Suppressor macrophage treated with lipopolysaccharide for 1 hour (primary cell): ENCODE results near the gene PCGF2.
A peak's percentile ranks its signal among the peaks of the same experiment; 100 is the strongest.

Source experiments
- DNase-seq, 3 donors: peaks; one replicate each; pipeline ENCODE4 v3.0.0-alpha.2; 2020 to 2022

PCGF2 gene

DNA sequence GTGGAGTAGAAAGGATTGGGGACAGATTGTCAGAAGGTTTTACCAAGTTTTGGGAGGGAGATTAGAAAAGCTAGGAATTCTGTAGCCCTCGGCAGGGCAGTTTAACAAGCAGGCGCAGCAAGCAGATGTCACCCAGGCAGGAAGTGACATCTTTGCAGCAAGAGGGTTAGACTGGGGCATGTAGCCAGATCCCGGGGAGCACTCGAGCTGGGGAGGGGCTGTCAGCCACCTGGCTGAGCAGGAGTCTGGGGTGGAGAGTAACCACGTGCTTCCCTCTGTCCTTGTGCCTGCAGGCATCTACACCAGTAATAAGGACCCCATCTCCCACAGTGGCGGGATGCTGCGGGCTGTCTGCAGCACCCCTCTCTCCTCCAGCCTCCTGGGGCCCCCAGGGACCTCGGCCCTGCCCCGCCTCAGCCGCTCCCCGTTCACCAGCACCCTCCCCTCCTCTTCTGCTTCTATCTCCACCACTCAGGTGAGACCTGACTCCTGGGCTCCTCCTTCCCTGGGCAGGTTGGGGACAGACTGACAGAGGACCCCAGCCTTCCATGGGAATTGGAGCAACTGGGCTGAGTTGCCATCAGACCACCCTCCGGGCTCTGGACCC, 30.9 kb downstream of the PCGF2 start:
- DNase-seq = no peak

DNA sequence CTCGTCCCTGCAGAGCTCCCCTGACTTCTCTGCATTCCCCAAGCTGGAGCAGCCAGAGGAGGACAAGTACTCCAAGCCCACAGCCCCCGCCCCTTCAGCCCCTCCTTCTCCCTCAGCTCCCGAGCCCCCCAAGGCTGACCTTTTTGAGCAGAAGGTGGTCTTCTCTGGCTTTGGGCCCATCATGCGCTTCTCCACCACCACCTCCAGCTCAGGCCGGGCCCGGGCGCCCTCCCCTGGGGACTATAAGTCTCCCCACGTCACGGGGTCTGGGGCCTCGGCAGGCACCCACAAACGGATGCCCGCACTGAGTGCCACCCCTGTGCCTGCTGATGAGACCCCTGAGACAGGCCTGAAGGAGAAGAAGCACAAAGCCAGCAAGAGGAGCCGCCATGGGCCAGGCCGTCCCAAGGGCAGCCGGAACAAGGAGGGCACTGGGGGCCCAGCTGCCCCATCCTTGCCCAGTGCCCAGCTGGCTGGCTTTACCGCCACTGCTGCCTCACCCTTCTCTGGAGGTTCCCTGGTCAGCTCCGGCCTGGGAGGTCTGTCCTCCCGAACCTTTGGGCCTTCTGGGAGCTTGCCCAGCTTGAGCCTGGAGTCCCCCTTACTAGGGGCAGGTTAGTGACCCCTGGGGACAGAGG, 31.6 kb downstream of the PCGF2 start:
- DNase-seq = no peak

DNA sequence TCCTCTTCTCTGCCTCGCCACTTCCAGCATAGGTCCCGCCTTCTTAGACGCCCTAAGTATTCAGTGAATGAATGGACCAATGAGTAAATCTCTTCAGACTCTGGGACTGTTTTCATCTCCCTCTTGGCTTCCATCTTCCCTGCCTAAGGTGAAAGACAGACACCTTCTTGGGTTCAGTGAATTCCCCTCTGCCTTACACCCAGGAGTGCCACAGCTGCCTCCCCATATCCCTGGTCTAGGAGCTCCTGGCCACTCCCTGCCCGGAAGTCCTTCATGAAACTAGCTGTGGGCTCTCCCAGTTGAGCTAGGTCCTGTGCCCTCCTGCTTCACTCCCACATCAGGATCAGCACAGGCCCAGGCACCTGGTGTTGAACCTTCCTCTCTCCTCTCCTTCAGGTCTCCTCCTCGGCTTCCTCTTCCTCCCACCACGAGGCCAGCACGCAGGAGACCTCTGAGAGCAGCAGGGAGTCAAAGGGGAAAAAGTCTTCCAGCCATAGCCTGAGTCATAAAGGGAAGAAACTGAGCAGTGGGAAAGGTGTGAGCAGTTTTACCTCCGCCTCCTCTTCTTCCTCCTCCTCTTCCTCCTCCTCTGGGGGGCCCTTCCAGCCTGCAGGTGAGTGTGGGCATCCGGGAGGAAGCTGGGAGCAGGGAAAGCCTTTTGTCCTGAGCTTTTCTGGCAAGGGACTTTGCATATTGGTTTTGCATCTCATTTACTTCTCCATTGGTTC, 32.8 kb downstream of the PCGF2 start:
- DNase-seq = no peak

DNA sequence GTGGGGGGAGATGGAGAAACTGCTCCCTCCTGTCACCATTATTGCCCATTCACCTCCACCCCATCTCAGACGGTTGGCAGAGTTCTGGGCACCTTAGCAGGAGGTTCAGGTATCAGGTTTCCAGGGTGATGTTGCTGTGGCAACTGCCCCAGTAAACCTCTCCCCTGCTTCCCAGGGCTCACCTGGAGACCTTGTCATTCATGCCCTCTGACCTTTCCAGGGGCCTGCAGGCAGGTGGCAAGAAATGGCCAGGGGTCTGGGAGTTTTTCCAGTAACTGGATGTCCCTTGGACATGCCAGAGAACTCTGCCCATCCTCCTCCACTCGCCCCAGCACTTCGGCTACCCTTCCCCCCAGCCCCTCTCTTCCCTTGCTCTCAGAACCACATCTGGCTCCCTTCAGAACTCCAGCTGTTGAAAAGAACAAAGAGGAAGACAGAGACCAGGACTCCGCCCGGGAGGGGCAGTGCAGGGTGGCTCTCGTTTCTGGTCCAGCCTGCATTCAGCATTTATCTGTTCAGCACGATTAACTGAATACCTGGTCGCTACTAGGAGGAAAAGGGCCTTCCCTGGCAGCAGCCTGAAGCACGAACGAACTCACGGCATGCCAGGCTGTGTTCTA, 34.6 kb downstream of the PCGF2 start:
- no peak for DNase-seq

DNA sequence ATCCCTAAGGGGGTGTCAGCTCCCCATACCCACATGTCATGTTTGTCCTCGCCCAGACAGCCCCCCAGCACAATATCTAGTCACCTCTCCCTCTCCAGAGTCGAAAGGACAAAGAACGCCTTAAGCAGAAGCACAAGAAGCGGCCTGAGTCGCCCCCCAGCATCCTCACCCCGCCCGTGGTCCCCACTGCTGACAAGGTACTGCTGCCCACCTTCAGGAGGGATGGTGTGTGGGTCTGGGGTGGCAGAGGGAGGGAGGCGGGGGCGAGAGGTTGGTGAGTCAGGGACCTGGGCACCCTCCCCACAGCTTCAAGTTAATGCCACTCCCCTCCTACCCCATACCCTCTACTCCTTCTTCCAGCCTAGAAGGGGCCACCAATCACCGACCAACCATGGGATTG, 35.5 kb downstream of the PCGF2 start:
- DNase-seq = no peak

DNA sequence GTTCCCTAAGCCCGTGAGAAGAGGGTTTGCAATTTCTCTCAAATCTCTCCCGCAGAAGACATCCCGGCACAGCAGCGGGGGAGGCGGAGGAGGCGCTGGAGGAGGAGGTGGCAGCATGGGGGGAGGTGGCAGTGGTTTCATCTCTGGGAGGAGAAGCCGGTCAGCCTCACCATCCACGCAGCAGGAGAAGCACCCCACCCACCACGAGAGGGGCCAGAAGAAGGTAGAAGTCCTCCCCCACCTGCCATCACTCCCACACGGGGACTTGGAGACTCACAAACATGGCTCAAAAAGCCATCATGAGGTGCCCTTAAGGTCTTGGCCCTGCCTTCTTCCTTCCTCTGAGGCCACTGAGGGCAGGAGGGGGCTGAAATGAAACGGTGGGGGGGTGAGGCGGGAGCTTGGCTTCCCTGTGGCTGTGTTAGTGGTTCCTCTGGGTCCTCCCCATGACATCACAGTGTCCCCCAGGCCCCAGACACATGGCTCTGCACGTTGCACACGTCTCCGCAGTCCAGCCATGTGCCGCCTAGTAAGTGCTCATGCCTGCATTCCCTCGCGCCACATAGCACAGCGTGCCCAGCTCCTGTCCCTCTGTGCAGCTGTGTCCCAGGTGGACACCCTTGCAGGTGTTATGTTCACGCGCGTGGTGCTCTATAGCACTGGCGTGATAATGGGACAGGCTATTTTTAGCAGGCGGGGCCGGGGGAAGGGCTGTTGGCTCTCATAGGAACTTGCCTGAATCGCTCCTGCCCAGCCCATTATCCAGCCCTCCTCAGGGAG, 36.2 kb downstream of the PCGF2 start:
- DNase-seq = no peak

DNA sequence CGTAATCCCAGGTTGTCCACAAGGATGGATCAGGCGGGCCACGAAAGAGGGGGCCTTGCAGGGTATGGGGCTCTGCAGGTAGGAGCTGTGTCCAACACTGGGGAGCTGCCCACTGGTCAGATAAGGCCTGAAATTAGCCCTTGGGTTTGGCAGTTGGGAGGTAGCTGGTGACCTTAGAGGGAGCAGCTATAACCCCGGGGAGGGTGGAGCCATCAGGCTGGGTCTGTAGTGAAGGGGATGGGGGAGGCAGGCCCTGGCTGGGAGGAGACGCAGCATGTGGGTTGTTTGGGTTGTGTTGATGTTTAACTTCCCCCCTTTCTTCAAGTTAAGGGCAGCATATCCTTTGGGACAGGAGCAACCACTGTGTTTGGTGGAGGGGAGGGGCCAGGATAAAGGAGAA, 37.2 kb downstream of the PCGF2 start:
- no peak for DNase-seq

DNA sequence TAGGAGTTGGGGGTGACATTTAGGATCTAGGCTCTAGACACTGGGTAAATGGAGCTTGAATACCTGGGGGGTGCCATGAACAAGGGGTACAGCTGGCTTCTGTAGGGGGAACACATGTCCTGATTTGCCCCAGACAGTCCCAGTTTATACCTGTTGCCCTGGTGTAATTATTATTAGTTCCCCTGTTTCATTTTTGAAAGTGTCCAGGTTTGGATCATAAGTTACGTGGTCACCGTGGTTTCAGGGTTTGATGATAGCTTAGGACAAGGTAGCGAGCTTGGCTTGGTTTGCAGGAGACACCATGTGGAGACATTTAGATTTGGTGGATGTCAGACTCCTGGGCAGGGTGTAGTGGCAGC, 37.6 kb downstream of the PCGF2 start:
- DNase-seq = no peak

DNA sequence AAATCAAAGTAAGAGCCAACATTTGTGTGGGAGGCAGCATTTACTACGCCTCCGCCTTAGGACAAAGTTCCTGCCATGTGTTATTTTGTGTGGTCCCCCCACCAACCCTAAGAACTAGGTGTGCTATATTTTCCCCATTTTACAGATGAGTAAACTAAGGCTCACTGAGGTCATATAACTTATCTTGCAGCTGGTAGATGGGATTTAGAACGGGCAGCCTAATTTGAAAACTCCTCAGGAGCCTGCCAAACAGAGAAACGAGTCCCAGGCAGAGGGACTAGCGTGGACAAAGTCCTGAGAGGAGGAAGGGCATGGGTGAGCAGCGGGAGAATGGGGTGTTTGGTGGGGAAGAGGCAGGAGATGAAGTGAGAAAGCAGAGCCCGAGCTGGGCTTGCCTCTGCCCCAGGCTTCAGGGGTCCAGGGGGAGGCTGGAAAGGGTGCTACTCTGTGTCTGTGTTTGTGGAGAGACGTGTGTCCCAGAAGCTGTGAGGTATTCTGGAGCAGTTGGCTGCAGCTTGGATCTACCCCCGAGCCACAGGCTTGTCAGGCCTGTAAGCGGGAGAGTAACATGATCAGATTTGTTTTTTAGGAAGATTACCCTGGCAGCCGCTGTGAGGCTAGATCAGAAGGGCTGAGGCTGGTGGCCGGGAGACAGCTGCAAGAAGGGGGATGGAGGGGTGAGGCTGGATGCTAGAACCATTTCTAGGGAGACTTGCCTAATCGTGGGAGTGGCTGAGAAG, 38.1 kb downstream of the PCGF2 start:
- DNase-seq = no peak

DNA sequence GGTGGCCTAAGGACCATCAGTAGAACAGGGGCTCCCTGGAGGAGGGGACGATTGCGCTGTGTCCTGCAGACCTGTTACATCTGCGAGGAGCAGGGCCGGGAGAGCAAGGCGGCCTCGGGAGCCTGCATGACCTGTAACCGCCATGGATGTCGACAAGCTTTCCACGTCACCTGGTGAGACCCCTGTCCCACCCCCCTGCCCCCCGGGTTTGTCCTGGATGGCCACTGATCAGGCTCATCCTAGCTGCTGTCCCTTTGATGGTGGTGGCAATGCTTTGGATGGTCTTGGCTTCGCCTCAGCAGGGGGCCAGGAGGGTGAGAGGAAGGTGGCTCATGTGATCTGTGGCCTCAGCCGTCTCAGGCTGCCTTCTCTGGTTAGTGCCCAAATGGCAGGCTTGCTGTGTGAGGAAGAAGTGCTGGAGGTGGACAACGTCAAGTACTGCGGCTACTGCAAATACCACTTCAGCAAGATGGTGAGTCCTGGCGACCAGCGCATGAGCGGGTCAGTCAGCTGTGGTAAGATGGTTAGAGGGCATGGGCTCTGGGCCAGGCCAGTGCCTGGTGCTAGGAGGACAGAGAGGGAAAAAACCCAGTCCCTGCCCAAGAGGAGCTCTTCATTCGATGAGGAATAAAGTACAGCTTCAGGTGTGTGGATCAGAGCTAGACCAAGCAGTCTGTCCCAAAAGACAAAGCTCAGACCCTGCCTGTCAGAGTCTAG, 38.9 kb downstream of the PCGF2 start:
- no peak for DNase-seq

DNA sequence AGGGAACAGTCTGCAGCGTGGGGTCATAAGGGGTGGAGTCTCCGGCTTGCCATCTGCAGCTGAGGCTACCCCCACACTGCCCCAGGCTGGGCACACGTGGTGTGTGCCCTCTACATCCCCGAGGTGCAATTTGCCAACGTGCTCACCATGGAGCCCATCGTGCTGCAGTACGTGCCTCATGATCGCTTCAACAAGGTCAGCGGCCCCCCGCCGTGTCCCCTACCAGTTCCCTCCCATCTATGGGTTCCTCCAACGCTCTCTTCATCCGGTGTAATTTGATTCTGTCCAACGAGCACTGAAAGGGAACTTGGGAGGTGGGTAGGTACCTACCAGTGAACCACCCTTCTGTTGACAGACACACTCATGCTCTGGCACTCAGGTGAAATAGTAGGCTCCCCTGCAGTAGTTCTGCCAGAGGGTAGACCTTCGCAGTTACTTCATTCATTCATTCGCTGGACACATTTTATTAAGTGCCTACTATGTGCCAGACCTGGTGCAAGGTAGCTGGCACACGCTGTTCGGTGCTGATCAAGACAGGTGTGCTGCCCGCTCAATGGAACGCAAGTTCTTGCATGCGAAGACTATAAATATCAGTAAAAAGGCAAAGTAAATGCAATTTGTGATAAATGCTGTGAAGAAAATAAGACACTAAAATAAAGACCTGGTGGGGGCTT, 40.3 kb downstream of the PCGF2 start:
- DNase-seq = no peak

DNA sequence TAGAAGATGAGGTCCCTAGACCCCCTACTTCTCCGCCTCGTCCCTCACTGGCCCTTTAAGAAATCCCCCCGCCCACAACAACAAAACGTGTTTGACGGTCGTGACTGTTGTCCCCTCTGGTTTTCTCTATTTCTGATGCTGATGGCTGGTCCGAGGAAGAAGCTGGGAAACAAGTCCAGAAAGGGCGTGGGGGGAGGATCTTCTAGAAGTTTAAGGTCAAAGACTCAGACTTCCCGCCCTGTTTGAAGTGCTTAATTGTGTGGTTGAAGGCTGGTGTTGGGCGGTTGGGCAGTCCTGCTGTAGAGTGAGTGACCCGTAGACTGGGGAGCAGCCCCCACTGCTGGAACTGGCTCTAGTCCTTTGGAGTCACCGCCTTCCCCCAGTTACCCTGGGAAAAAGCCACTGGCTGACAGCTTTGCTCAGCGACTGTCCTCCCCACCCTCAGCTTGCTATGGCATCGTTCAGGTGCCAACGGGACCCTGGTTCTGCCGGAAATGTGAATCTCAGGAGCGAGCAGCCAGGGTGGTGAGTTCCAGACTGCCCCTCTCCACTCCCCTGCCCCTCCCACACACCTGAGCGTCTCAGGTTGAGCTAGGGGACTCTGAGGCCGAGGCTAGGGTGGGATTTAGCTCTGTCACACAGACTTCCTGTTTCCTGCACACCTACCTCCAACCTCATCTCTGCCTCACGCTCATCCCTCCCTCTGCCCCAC, 41.5 kb downstream of the PCGF2 start:
- DNase-seq = peak; percentile 45 to 52 (median 50)

DNA sequence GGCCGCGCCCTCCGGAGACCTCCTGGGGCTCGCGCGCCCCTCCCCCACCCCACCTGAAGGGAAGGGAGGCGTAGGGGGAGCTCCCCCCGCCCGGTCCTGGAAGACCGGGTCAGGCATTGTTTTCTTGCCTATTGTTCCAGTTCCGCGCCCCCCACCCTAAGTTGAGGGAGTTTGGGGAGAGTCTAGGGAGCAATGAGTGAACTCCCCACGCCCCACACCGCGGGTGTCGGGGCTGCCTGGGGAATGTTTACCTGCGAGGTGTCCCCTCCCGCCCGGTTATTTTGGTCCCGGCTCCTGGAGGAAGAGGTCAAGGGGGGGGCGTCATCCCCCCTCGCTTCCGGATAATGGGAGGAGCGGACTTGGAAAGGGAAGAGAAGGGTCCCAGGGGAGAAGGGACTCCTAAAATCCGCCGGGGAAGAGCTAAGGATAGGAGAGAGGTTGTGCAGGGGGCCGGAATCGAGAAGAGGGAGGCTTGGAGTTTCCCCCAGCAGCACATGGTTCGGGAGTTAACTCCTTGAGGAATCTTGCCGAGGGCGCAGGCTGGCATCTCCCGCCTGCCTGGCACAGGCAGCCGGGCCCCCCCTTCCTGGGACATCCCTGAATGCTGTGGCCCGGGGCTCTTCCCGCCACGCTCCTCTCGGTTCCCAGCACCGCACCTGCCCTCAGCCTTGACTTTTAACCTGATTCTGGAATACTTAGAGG, 42.2 kb downstream of the PCGF2 start:
- peak; percentile 26 to 57 (median 40) for DNase-seq

DNA sequence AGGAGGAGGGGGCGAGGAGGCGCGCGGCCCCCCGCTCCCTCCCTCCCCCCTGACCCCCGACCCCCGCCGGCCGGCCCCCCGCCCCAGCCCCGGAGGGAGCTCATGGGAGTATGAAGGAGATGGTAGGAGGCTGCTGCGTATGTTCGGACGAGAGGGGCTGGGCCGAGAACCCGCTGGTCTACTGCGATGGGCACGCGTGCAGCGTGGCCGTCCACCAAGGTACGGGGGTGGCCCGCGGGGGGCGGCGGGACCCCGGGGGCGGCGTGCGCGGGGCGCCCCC, 42.7 kb downstream of the PCGF2 start:
- peak in 1 of 3 donors; percentile 31 for DNase-seq

DNA sequence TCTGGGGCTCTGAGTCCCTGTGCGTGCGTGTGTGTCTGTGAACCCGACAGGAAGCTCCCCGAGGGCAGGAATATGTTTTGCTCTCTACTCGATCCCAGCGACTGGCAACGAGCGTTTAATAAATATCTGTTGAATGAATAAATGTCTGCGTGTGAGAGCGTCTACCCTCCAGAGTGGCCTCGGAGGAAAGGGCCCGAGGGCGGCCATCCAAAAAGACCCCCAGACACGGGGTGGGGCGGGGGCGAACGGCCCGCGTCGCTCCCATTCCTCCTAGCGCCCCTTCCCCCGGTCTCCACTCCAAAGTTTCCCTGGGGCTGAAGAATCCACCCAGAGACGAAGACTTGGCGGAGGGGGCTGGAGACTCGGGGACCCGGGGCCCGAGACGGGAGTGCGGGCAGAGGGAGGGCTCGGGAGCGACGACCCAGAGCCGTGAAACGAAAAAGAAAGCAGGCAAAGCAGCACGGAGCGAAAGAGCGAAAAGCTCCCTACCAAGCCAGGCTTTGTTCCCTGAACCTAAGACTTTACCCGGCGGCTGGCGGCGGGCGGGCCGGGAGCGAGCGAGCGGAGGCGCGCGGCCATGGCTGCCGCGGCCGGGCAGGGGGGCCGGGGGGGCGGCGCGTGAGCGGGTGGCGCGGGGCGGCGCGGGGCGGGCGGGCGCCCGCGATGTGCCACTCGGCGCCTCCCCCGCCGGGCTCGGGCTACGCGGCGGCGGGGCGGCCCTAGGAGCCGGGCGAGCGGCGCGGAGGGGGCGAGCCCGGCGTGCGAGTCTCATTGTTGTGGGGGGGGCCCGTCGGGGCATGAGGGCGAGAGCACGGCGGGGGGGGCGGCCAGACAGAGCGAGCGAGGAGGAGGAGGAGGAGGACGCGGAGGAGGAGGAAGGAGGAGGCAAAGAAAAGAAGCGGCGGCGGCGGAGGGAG, 43.3 kb downstream of the PCGF2 start, which contains the start of gene MLLT6:
MLLT6 (plus strand) TSS at position 668 of the 917 bp plus-strand sequence. CDS start 360 bp downstream, outside the sequence.
- peak; percentile 74 to 92 (median 75) for DNase-seq

DNA sequence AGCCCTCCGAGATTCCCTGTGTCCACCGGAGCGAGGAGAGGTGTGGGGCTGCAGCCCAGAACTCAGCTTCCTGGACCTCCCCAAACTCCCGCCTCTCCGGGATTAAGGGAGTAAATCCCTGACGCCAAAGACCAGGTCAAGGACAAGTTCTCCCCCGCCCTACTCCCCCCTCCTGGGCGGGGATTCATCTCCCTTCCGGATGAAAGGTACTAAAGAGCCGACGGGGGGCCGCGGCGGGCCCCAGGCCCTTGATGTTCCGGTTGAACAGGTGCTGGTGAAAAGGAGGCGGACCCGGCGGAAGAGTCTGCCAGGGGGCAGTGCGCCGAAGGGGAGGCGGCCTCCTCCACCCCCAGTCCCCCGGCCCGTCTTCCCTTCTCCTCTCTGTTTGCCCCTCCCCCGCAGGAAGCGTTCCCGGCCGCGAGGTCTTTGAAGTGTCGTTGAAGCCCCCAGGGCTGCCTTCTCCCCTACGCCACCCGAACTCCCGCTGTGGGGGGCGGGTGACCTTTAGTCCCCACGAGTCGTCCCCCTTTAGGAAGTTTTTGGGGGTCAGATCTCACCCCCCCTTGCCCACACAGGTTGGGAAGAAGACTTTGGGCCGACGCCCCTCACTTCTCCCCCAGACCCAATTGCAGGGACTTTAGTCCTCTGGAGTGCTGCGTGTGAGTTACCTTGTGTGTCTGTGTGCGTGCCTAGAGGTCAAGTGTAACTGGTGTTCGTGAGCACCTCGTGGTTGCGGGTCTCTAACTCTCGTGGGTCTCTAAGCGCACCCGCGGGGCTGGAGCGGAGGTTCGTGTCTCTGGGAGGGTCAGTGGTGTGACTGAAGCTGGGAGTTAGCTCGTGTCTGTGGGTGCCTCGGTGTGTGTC, 44.2 kb downstream of the PCGF2 start:
- DNase-seq = peak; percentile 59 to 83 (median 67)

DNA sequence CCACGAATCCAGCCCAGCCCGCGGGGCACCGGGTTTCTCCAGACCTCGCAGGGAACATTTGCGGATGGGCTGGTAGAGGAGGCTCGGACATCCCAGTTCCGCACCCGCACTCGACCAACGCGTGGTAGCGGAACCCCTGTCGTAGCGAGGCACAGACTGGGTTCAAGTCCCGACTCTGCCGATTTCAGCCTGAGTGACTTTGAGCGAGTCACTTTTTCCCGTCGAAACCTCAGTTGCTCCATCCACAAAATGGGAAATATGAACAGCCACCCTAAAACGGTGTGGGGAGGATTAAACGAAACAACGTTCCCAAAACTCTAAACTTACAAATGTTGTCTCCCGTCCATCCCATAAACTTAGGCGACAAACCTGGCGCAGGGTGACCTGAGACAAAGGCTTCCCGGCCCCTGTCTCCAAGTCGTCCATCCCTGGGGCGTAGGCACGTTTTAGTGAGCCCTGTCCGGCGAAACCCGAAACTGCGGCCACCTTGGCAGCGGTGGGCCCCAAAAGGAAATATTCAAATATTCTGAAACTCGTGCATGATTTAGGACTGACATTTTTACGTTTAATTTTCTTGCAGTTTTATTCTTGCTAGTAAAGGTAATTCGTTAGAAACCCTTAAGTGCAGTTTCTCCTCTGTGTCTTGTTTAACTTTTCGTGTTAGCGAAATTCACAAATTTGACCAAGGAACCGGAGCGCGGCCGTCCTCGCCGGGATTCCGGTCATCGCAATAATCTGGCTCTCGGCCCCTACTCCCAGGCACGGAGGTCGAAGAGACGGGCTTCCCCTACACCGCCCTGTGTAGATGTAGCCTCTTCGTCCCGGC, 45.0 kb downstream of the PCGF2 start:
- DNase-seq = peak; percentile 60 to 66 (median 60)
